Heart left ventricle (tissue), 13 donors: ENCODE results near the gene ART3.

Experiments
- CTCF ChIP-seq, 12 donors: fragments of 200-600 bp; sonication (generic) in 4 of 12; IDR thresholded peaks; one replicate each; pipeline versions ENCODE4 v1.5.0 to v1.8.0; 2018 to 2022; ENCODE audit warnings: antibody characterized with exemption in 12 of 12, mild to moderate bottlenecking in 5 of 12
- POLR2A ChIP-seq, 2 donors: fragments of 450-650 bp; IDR thresholded peaks; one replicate each; pipeline ENCODE4 v1.6.1; 2017; ENCODE audit warnings: antibody characterized with exemption in 2 of 2, mild to moderate bottlenecking in 2 of 2, moderate library complexity in 2 of 2
- donor health status: ischemic (EF 13 %, LVEDD 7.1; RV severe dilation, severe dysfunction).
- donor health status: DM: no; HTN: yes; CAD: no.
- donor health status: DM: no; HTN: no; CAD: no.
- donor health status: ischemic (EF 25% LVEDD 6.9; RV normal size, moderate dysfunction).
- donor health status: ischemic (EF 25% LVEDD 5.7; RV mildly dilated, moderate dysfunction).
- donor health status: ischemic (EF 35%, LVEDD 5.7; RV mildly dilated, moderate dysfunction).
- donor health status: nonischemic (EF 11% LVEDD 7.7; RV severe dilation, severe dysfunction).
- donor health status: DM: yes; HTN: yes; CAD: no.
- donor health status: PGD.
- donor health status: ischemic (EF 29% LVEDD 5.4; RV normal size, mild dysfunction).
- donor health status: nonischemic (EF 23%, LVEDD 6.1; RV moderate dilation, normal function).

GRCh38 chr4:76117536-76117935 is 43.0 kb downstream of the ART3 start:
- no peak for TF ChIP-seq POLR2A (IDR thresholded peaks at IDR 0.05)
- TF ChIP-seq CTCF (IDR thresholded peaks at IDR 0.05), result no peak
